Coronary artery (tissue), 2 donors: ENCODE measurements around the gene ADAMTS6.
A peak's percentile ranks its signal among the peaks of the same experiment; 100 is the strongest.

ENCODE experiments used
- DNase-seq: peaks from one replicate; pipeline ENCODE4 v3.0.0-alpha.2; 2017; ENCODE audit warnings: low spot score
- H3K27ac ChIP-seq, 2 donors: fragments of 200-600 bp; sonication (generic); one replicate each; pipeline ENCODE4 v1.5.1; 2016 to 2019
- H3K4me3 ChIP-seq: fragments of 200-600 bp; sonication (generic); 2 replicates; pipeline ENCODE4 v1.5.1; 2016; ENCODE audit warnings: mild to moderate bottlenecking, moderate library complexity
- CTCF ChIP-seq: fragments of 200-600 bp; sonication (generic); IDR thresholded peaks from one replicate; pipeline ENCODE4 v1.5.1; 2019; ENCODE audit warnings: antibody characterized with exemption

The ADAMTS6 gene

GRCh38 chr5:65197531-65198455 is 283.9 kb downstream of the ADAMTS6 start:
- DNase-seq: no peak
- Histone ChIP-seq H3K27ac (no peak overlapping the region), H3K4me3 (no peak overlapping the region)
- TF ChIP-seq CTCF: no peak

GRCh38 chr5:65194871-65195270 is 286.8 kb downstream of the ADAMTS6 start:
- no peak for TF ChIP-seq CTCF
- no peak overlapping the region for H3K27ac ChIP-seq
- H3K4me3 ChIP-seq: no peak overlapping the region

GRCh38 chr5:65192331-65192730 is 289.4 kb downstream of the ADAMTS6 start:
- Histone ChIP-seq H3K27ac (no peak overlapping the region), H3K4me3 (no peak overlapping the region)
- no peak for TF ChIP-seq CTCF
- no peak for DNase-seq

More at GRCh38 chr5:65194871-65195270, 286.8 kb downstream of the ADAMTS6 start:
- no peak for DNase-seq

- Histone ChIP-seq H3K4me3 (no peak overlapping the region), H3K27ac (no peak overlapping the region)
- no peak for DNase-seq
- TF ChIP-seq CTCF: no peak
Observed at GRCh38 chr5:65191554-65192135, 290.1 kb downstream of the ADAMTS6 start.

- peak overlapping the region; percentile 38 to 50 for H3K27ac ChIP-seq
Observed at GRCh38 chr5:65190328-65191053, 291.2 kb downstream of the ADAMTS6 start.

GRCh38 chr5:65186646-65187227 is 295.0 kb downstream of the ADAMTS6 start:
- no peak for DNase-seq

More at GRCh38 chr5:65190328-65191053, 291.2 kb downstream of the ADAMTS6 start:
- no peak overlapping the region for H3K4me3 ChIP-seq
- no peak for TF ChIP-seq CTCF
- DNase-seq: no peak

More at GRCh38 chr5:65186646-65187227, 295.0 kb downstream of the ADAMTS6 start:
- H3K27ac ChIP-seq: no peak overlapping the region
- TF ChIP-seq CTCF: no peak
- no peak overlapping the region for H3K4me3 ChIP-seq
